IMR-90 (cell line): ENCODE measurements around the gene LARP7. TPM values are rescaled to one million over a fixed set of nuclear protein-coding genes. Genes with fewer than 3 reads are reported as not detected.

Source experiments
- ATAC-seq: fragments of 200-7000 bp; cut with Tn5 transposase; 2 replicates; pipeline ENCODE4 v1.9.1; 2020; ENCODE audit warnings: low read depth, mild to moderate bottlenecking, moderate library complexity
- BruUV-seq: library from RNA; stranded (reverse); fragments of 400-500 nt; replicated peaks from 2 replicates; lab custom pipeline; 2021; lab: Mats Ljungman, UMichigan
- CTCF ChIA-PET: fragments of 300-600 bp; formaldehyde crosslinking; extraction: SDS; loops from one replicate; lab custom pipeline; 2021; ENCODE audit warnings: antibody characterized with exemption; lab: Yijun Ruan, JAX
- POLR2A ChIA-PET: fragments of 300-600 bp; sonication (Branson Sonifier 250); formaldehyde crosslinking; loops from one replicate; lab custom pipeline; 2022; ENCODE audit warnings: antibody characterized with exemption; ENCODE audit not compliant: unreplicated experiment; lab: Charles Lee
- DNase-seq: peaks from one replicate; pipeline ENCODE4 v3.0.0; 2013
- H2AFZ ChIP-seq: replicated peaks from 2 replicates; pipeline ENCODE3; 2013; ENCODE audit warnings: low read length, mild to moderate bottlenecking; ENCODE audit not compliant: poor library complexity
- H2AK5ac ChIP-seq: 2 replicates; pipeline ENCODE4 v1.6.1; 2013; ENCODE audit warnings: low read depth, low read length, inconsistent platforms
- H2AK9ac ChIP-seq: replicated peaks from 2 replicates; pipeline ENCODE3; 2013; ENCODE audit warnings: mild to moderate bottlenecking, low read depth, low read length, moderate library complexity; ENCODE audit not compliant: poor library complexity
- H2BK120ac ChIP-seq: 2 replicates; pipeline ENCODE4 v1.6.1; 2013; ENCODE audit warnings: low read depth, low read length, inconsistent platforms
- H2BK15ac ChIP-seq: 3 replicates; pipeline ENCODE4 v1.6.1; 2013; ENCODE audit warnings: low read depth, low read length, inconsistent platforms
- H2BK20ac ChIP-seq: 2 replicates; pipeline ENCODE4 v1.6.1; 2013; ENCODE audit warnings: low read depth, mild to moderate bottlenecking, inconsistent platforms, low read length, moderate library complexity
- H2BK5ac ChIP-seq: 2 replicates; pipeline ENCODE4 v1.6.1; 2013; ENCODE audit warnings: mild to moderate bottlenecking, low read depth, low read length, inconsistent platforms; ENCODE audit not compliant: poor library complexity, severe bottlenecking
- H3K14ac ChIP-seq: replicated peaks from 2 replicates; pipeline ENCODE4 v1.6.1; 2013; ENCODE audit warnings: low read depth, low read length, inconsistent platforms
- H3K18ac ChIP-seq: 2 replicates; pipeline ENCODE4 v1.6.1; 2013; ENCODE audit warnings: low read depth, low read length, control low read depth
- H3K23ac ChIP-seq: 2 replicates; pipeline ENCODE4 v1.6.1; 2013; ENCODE audit warnings: low read depth, low read length, inconsistent platforms
- H3K27ac ChIP-seq: 2 replicates; pipeline ENCODE4 v1.5.1; 2013; ENCODE audit warnings: mild to moderate bottlenecking, control low read depth, low read length; ENCODE audit not compliant: insufficient read depth
- H3K27me3 ChIP-seq: 2 replicates; pipeline ENCODE4 v1.6.1; 2013; ENCODE audit warnings: low read length; ENCODE audit not compliant: control insufficient read depth, insufficient read depth
- H3K36me3 ChIP-seq: 2 replicates; pipeline ENCODE4 v1.6.1; 2013; ENCODE audit warnings: low read length, mixed read lengths; ENCODE audit not compliant: control insufficient read depth, insufficient read depth
- H3K4ac ChIP-seq: 2 replicates; pipeline ENCODE4 v1.6.1; 2013; ENCODE audit warnings: low read depth, low read length, inconsistent platforms
- H3K4me1 ChIP-seq: 2 replicates; pipeline ENCODE4 v1.6.1; 2013; ENCODE audit warnings: low read length, mixed read lengths; ENCODE audit not compliant: control insufficient read depth, insufficient read depth
- H3K4me2 ChIP-seq: 2 replicates; pipeline ENCODE4 v1.6.1; 2013; ENCODE audit warnings: low read depth, mild to moderate bottlenecking, control low read depth, low read length, moderate library complexity
- H3K4me3 ChIP-seq: 2 replicates; pipeline ENCODE4 v1.5.1; 2013; ENCODE audit warnings: low read depth, mild to moderate bottlenecking, control low read depth, low read length, moderate library complexity; ENCODE audit not compliant: insufficient read depth
- H3K56ac ChIP-seq: 2 replicates; pipeline ENCODE4 v1.6.1; 2013; ENCODE audit warnings: low read length, inconsistent platforms; ENCODE audit not compliant: insufficient read depth; ENCODE audit errors: extremely low read depth
- H3K79me1 ChIP-seq, 2 experiments: 2 replicates each; pipeline ENCODE4 v1.6.1; 2013; ENCODE audit warnings: low read length in 2 of 2, inconsistent platforms in 1 of 2, low read depth in 1 of 2
- H3K9ac ChIP-seq: 2 replicates; pipeline ENCODE4 v1.6.1; 2013; ENCODE audit warnings: low read depth, low read length, control low read depth
- H3K9me1 ChIP-seq: 2 replicates; pipeline ENCODE4 v1.6.1; 2013; ENCODE audit warnings: low read length, inconsistent platforms; ENCODE audit not compliant: insufficient read depth
- H3K9me3 ChIP-seq: 2 replicates; pipeline ENCODE4 v1.6.1; 2013; ENCODE audit warnings: low read length; ENCODE audit not compliant: control insufficient read depth, insufficient read depth
- H4K20me1 ChIP-seq: 2 replicates; pipeline ENCODE4 v1.6.1; 2013; ENCODE audit warnings: low read length, inconsistent platforms; ENCODE audit not compliant: insufficient read depth
- H4K5ac ChIP-seq: 2 replicates; pipeline ENCODE4 v1.6.1; 2013; ENCODE audit warnings: mild to moderate bottlenecking, low read depth, low read length, control low read depth
- H4K8ac ChIP-seq, 2 experiments: 2 replicates each; pipeline ENCODE4 v1.6.1; 2013; ENCODE audit warnings: low read depth in 2 of 2, low read length in 2 of 2, control low read depth in 1 of 2, inconsistent platforms in 1 of 2
- H4K91ac ChIP-seq: 2 replicates; pipeline ENCODE4 v1.6.1; 2013; ENCODE audit warnings: low read depth, low read length, inconsistent platforms; ENCODE audit not compliant: insufficient read depth
- CHD1 ChIP-seq: IDR thresholded peaks from 2 replicates; pipeline ENCODE4 v1.6.1; 2012; ENCODE audit warnings: low read depth, low read length, improper control_type of control experiment
- FOS ChIP-seq: fragments of 150-350 bp; IDR thresholded peaks from 2 replicates; pipeline ENCODE4 v1.6.1; 2016; ENCODE audit warnings: low read depth, low read length
- MAFK ChIP-seq: IDR thresholded peaks from 2 replicates; pipeline ENCODE4 v1.6.1; 2012; ENCODE audit warnings: low read depth, low read length, improper control_type of control experiment
- MXI1 ChIP-seq: IDR thresholded peaks from 2 replicates; pipeline ENCODE4 v1.6.1; 2012; ENCODE audit warnings: low read depth, mild to moderate bottlenecking, low read length, moderate library complexity, borderline replicate concordance
- POLR2A ChIP-seq: IDR thresholded peaks from 2 replicates; pipeline ENCODE4 v1.6.1; 2012; ENCODE audit warnings: mild to moderate bottlenecking, low read depth, low read length
- WGBS, 2 experiments: methylation state at CpG; one replicate each; pipeline versions ENCODE4 v1.1.5 to v1.1.7; 2013; ENCODE audit warnings: missing lambda C conversion rate in 2 of 2; ENCODE audit not compliant: insufficient read length in 1 of 2; ENCODE audit errors: extremely low coverage in 2 of 2; 5-methylcytosine and 5-hydroxymethylcytosine counted together
- dilution Hi-C: fragments of 300-500 bp; cut with HindIII; formaldehyde crosslinking; loops from one replicate; pipeline ENCODE4 v1.14.3; 2018; ENCODE audit warnings: low sequenced_read_pairs; ENCODE audit not compliant: unreplicated experiment
- in situ Hi-C: fragments of 300-500 bp; cut with MboI; formaldehyde crosslinking; loops from 3 replicates; pipeline ENCODE4 v1.14.3; 2019; ENCODE audit warnings: low sequenced_read_pairs, inconsistent platforms, mixed read lengths
- intact Hi-C: fragments of 100-400 bp; cut with micrococcal nuclease; formaldehyde crosslinking; loops from 2 replicates; pipeline ENCODE4 v1.10.0; 2022
- polyA plus RNA-seq, 3 experiments: library from polyadenylated mRNA; depleted of rRNA; stranded (reverse); fragments of >200 nt; gene quantifications; 2 replicates each; pipeline ENCODE4 v1.2.3, GENCODE V29; 2012; ENCODE audit warnings: low replicate concordance in 1 of 3
- total RNA-seq: library from RNA; depleted of rRNA; stranded (reverse); fragments of >200 nt; gene quantifications from 2 replicates; pipeline ENCODE4 v1.2.3, GENCODE V29; 2012

Gene LARP7
- total and polyA plus RNA-seq, 2 of the 4 experiments (the other 2 are of a cell fraction): 5.9 to 15.3 TPM

GRCh38 chr4:112593438-112594133 lies 43.4 kb upstream of the LARP7 start:
- Histone ChIP-seq H3K9me3 (no peaks in the 10 kb centered on the region), H3K27me3 (no peaks in the 10 kb centered on the region), H2BK20ac (no peak overlapping the region), H3K9me1 (no peaks in the 10 kb centered on the region), H4K8ac (no peak overlapping the region), H3K79me1 (no peaks in the 10 kb centered on the region), H3K23ac (no peak overlapping the region), H2AK9ac (no peak overlapping the region), H2BK120ac (no peak overlapping the region), H2AFZ (no peak overlapping the region), H3K27ac (no peak overlapping the region), H3K4ac (no peak overlapping the region), H3K4me3 (no peak overlapping the region), H3K4me1 (0 out of 2 replicates have a peak, but pooled peaks cover 2% of the 10 kb centered on the region), H3K36me3 (no peaks in the 10 kb centered on the region), H3K4me2 (no peak overlapping the region), H2BK15ac (no peak overlapping the region), H2AK5ac (no peak overlapping the region), H3K56ac (no peak overlapping the region), H4K5ac (no peak overlapping the region), H4K20me1 (no peaks in the 10 kb centered on the region), H4K91ac (no peak overlapping the region), H2BK5ac (no peak overlapping the region), H3K14ac (no peak overlapping the region), H3K18ac (no peak overlapping the region), H3K9ac (no peak overlapping the region)
- ChIA-PET CTCF (no interaction called here), POLR2A (no interaction called here)
- intact Hi-C loops (no loop called here), dilution Hi-C loops (no loop called here), in situ Hi-C loops (no loop called here)
- BruUV-seq: no TSS peak
- DNase-seq: no peak
- WGBS, 2 experiments: 100% methylated on average over 1 of the region's 5 CpGs; no CpG with 5 or more reads in 1 of the 2 experiments
- ATAC-seq: no peak
- TF ChIP-seq CHD1 (no peak), FOS (no peak), MXI1 (no peak), MAFK (no peak), POLR2A (no peak)
